Measurements from ENCODE around the gene HMGCS2. TPM values are rescaled to one million over a fixed set of nuclear protein-coding genes. Genes with fewer than 3 reads are reported as not detected.

The HMGCS2 gene
- total RNA-seq, 1 donor from 2014 or later: not detected

- POLR2A ChIA-PET: no interaction called here
- Mint-ChIP-seq H3K36me3 (ENCODE audit: low read depth) (no peaks in the 10 kb centered on the region), H3K27ac (no peak overlapping the region), H3K27me3 (peaks cover 3% of the 10 kb centered on the region), H3K9me3 (no peaks in the 10 kb centered on the region), H3K4me1 (no peaks in the 10 kb centered on the region), H3K4me3 (no peak overlapping the region)
- no peak for DNase-seq
- ATAC-seq (ENCODE audit: low read depth): no peak
- intact Hi-C loops (cut with micrococcal nuclease): no loop called here
- no peak for TF ChIP-seq CTCF (IDR thresholded peaks at IDR 0.05)
- CTCF ChIA-PET: no interaction called here
Measured at GRCh38 chr1:119718409-119718808, 50.3 kb downstream of the HMGCS2 start.

- H3K27ac Mint-ChIP-seq: no peak overlapping the region
Measured at GRCh38 chr1:119715542-119715941, 53.2 kb downstream of the HMGCS2 start.

GRCh38 chr1:119714583-119714982, 54.1 kb downstream of the HMGCS2 start:
- intact Hi-C loops (cut with micrococcal nuclease): no loop called here
- Mint-ChIP-seq H3K36me3 (ENCODE audit: low read depth) (peaks cover 3% of the 10 kb centered on the region), H3K27ac (no peak overlapping the region), H3K27me3 (peaks cover 8% of the 10 kb centered on the region), H3K4me3 (no peak overlapping the region), H3K4me1 (peaks cover 14% of the 10 kb centered on the region), H3K9me3 (no peaks in the 10 kb centered on the region)
- TF ChIP-seq CTCF (IDR thresholded peaks at IDR 0.05): no peak
- DNase-seq (no peak), ATAC-seq (ENCODE audit: low read depth) (no peak)
- POLR2A ChIA-PET: no interaction called here
- CTCF ChIA-PET: no interaction called here

More at GRCh38 chr1:119715542-119715941, 53.2 kb downstream of the HMGCS2 start:
- H3K4me1 Mint-ChIP-seq: peaks cover 14% of the 10 kb centered on the region
- DNase-seq (no peak), ATAC-seq (ENCODE audit: low read depth) (no peak)
- intact Hi-C loops (cut with micrococcal nuclease): no loop called here
- CTCF ChIA-PET: no interaction called here
- POLR2A ChIA-PET: no interaction called here
- peaks cover 3% of the 10 kb centered on the region for H3K36me3 Mint-ChIP-seq (ENCODE audit: low read depth)
- no peak for TF ChIP-seq CTCF (IDR thresholded peaks at IDR 0.05)
- H3K9me3 Mint-ChIP-seq: no peaks in the 10 kb centered on the region
- H3K4me3 Mint-ChIP-seq: no peak overlapping the region
- peaks cover 8% of the 10 kb centered on the region for H3K27me3 Mint-ChIP-seq

- ChIA-PET POLR2A (no interaction called here), CTCF (no interaction called here)
- DNase-seq: no peak
- intact Hi-C loops (cut with micrococcal nuclease): no loop called here
- H3K36me3 Mint-ChIP-seq (ENCODE audit: low read depth): peaks cover 3% of the 10 kb centered on the region
- H3K27ac Mint-ChIP-seq: no peak overlapping the region
- ATAC-seq (ENCODE audit: low read depth): no peak
- H3K4me1 Mint-ChIP-seq: peaks cover 14% of the 10 kb centered on the region
- TF ChIP-seq CTCF (IDR thresholded peaks at IDR 0.05): no peak
- H3K4me3 Mint-ChIP-seq: peak overlapping the region; percentile 71
- H3K9me3 Mint-ChIP-seq: no peaks in the 10 kb centered on the region
- H3K27me3 Mint-ChIP-seq: peaks cover 8% of the 10 kb centered on the region
Measured at GRCh38 chr1:119713749-119714456, 54.8 kb downstream of the HMGCS2 start.

GRCh38 chr1:119713039-119713748, 55.5 kb downstream of the HMGCS2 start:
- intact Hi-C loops (cut with micrococcal nuclease): no loop called here

More at GRCh38 chr1:119713039-119713748, 55.5 kb downstream of the HMGCS2 start:
- Mint-ChIP-seq H3K4me3 (peak overlapping the region; percentile 71), H3K4me1 (peaks cover 14% of the 10 kb centered on the region), H3K36me3 (ENCODE audit: low read depth) (peaks cover 3% of the 10 kb centered on the region), H3K27me3 (peaks cover 8% of the 10 kb centered on the region), H3K9me3 (no peaks in the 10 kb centered on the region), H3K27ac (peak overlapping the region; percentile 65)
- ATAC-seq (ENCODE audit: low read depth) (no peak), DNase-seq (no peak)
- TF ChIP-seq CTCF (IDR thresholded peaks at IDR 0.05): no peak
- CTCF ChIA-PET: no interaction called here
- POLR2A ChIA-PET: no interaction called here

Measured in activated B cell treated with CpG ODN at 0.5 μM for 24 hours (primary cell).